ENCODE data around the gene CEP63.

CEP63 gene

DNA sequence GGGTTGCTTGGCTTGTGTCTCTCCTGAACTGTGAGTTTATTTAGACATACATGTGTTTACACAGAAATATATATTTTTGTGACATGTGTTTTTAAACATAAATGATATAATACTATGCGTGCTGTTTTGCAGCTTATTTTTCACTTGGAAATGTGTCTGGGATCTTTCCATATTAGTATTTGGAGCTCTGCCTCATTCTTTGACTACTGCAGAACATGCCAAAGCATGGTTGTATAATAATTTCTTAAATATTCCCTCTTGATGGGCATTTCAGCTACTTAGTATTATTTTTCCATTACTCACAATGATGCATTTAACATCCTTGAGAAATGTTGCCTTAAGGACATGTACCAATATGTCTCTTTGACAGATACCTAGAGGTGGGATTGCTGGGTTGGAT lies 19.5 kb upstream of the CEP63 start:
- no peak for DNase-seq (ENCODE audit: low read depth in 4 of 4, low spot score in 1 of 4)

DNA sequence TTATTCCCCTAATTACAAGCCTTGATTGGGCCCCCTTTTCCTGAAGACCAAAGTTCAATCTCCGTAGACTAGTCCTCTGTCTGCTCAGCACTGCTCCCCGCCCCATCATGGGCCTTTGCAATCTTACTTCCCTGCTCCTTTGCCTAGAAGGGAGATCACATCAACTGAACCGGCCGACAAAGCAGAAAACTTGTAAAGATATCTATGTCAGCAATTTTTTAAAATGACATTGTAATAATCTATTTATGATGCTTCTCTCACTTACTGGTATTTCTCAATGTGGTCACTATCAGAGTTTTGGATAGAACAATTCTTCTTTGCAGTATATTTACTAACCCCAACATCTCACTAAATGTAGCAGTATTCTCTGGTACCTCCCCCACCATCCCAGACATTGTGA lies 17.3 kb upstream of the CEP63 start:
- DNase-seq (ENCODE audit: low read depth in 4 of 4, low spot score in 1 of 4) = no peak

DNA sequence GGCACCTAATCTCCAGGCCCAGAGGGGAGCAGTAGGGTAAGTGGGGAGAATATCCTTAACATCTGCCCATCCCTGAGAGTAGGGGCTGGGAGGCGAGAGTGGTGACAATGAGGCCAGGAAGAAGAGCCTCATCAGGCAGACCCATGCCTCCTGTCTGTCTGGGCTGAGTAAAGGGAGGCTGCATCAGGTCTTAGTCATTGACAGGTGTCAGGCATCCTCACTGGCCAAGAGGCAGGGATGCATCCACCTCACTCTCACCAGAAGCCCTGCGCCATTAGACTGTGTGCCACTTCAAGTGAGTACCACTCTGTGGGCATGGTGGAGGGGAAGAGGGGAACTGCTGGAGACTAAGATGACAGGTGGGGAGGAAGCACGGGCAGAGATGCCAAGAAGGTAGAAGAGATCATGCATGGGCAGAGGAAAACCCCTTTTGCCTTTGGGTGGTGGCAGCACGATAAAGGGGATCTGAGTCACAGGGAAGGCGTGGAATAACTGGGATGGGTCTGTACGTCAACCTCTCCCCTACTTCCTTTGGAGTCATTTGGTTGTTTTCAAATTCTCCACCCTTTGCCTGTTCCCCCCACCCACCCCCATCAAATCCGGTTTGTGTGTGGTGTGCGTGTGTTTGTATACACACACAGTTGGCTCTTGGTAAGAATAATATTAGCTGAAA lies 14.2 kb upstream of the CEP63 start:
- DNase-seq (ENCODE audit: low read depth in 4 of 4, low spot score in 1 of 4) = no peak

DNA sequence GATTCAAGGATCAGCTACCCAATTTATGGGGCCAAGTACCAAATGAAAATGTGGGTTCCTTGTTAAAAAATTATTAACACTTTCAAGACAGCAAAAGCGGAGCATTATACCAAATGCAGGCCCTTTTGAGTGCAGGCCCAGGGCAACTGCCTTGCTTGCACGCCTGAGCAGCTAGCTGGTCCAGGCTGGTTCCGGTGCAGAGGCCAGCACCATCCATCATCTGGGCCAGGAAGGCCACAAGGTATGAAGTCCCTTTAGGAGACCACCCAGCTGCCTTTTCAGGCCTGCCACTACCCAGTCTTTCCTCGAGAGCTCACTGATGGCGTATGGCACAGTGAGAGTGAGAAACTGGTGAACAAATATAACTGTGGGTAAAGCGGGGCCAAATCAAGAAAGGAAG lies 13.0 kb upstream of the CEP63 start:
- DNase-seq (ENCODE audit: low read depth in 4 of 4, low spot score in 1 of 4) = no peak

DNA sequence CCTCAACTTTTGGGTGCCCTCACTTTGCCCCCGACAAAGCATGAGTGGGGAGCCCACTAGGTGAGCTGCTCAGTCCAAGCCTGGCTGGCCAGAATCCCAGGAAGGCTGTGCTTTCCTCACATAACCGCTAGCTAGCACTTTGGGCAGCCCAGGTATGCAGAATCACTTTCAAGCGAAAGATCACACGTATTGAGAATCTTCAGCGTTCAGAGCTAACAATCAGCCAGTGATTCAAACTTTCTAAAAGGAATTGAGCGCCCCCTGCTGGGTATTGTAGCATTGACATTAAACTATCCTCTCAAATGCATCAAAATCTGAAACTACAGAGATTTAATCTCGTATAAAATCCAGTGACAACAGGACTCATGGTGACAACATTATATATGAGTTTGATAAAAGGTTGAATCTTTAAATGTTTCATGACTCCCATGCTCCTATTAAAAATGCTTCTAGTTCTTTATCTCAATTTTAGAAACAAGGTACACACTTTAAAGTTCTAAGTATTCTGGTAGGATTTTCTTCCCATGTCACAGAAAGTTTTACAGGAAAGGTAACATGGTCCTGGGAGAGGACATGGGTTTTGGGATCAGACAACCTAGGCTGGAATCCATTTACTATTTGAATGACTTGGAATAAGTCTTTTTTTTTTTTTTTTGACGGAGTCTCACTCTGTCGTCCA lies 11.8 kb upstream of the CEP63 start:
- DNase-seq (ENCODE audit: low read depth in 4 of 4, low spot score in 1 of 4) = peak; percentile 63 to 82 (median 74)

DNA sequence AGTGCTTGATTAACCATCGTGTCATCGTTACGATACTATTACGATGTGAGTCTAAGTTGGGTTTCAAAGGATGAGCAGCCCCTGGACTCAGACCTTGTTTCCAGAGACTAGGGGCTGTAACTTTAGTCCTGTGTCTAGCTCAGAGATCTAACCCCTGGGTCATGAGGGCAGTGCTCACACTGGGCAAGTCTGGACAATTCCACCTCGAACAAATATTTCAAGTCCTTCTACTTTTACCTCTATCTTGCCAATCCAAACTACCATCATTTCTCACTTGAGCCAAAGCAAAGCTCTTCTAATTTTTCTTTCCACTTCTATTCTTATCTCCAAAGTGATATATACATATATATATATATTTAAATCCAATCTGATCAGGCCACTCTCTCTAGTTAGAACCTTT lies 10.9 kb upstream of the CEP63 start:
- no peak for DNase-seq (ENCODE audit: low read depth in 4 of 4, low spot score in 1 of 4)

DNA sequence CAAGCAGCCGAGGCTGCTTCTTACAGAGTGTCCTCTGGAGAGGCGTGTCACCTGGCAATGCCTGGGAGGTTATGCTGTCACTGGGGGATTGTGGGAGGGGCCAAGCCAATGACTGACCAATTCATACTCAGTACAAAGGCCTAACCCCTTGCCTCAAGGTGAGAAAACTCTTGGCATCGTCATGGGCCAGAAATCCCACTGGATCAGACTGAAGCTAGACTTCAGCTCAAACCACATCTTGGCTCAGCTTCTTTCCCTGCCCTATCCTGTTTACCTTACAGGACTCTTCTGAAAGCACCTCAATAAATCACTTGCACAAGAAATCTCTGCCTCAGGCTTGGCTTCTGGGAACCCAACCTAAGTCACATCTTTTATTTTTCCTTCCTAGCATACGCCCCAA lies 9.6 kb upstream of the CEP63 start:
- no peak for DNase-seq (ENCODE audit: low read depth in 4 of 4, low spot score in 1 of 4)

DNA sequence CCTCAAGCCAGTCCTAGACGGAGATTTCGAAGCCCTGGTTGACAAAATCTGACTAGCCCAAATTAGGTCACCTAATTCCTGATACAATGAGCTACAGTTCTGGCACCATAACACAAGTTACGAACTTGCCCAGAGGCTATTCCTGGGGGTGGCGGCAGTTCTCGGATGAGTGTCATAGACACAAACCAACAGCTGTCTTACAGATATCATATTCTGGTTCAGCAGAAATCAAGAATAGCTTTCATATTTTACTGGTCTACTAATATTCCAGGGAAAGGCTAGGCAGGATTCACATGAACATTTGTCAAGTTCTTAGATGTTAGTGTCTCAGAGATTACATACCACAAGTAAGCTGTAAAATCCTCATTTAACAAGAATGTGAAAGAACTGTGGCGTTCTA lies 8.9 kb upstream of the CEP63 start:
- no peak for DNase-seq (ENCODE audit: low read depth in 4 of 4, low spot score in 1 of 4)

DNA sequence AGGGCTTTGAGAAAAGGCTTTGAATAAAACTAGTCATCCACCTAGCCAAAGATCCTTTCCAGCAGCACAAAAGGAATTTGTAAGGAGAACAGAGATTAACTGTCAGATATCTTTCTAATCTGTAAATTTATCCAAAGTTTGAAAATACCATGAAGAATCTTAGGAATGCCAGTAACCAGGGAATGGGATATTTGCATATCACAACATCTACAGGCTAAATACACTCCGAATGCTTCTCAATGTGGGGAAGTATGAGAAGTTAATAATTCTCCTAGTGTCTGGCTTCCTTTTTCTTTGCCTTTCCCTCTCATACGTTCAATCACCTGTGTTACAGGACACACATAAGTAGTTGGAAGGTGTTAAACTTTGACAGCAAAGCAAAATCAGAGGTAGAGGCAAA lies 7.9 kb upstream of the CEP63 start:
- DNase-seq (ENCODE audit: low read depth in 4 of 4, low spot score in 1 of 4) = no peak

DNA sequence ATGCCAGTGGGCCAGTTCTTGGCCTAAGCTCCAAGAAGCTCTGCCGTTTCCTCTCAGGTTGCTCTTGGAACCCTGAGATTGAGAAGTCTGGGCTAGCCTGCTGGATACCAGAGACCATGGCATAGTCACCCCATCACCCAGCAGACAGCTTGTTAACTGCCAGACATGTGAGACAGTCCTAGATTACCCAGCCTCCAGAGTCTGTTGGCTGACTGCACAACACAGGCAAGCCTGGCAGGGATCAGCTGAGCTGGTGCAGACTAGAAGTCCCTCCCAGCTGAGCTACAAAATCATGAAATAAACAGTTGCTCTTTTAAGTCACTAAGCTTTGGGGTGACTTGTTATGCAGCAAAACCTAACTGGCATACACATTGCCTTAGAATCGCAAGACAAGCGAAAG lies 5.3 kb upstream of the CEP63 start:
- no peak for DNase-seq (ENCODE audit: low read depth in 4 of 4, low spot score in 1 of 4)

DNA sequence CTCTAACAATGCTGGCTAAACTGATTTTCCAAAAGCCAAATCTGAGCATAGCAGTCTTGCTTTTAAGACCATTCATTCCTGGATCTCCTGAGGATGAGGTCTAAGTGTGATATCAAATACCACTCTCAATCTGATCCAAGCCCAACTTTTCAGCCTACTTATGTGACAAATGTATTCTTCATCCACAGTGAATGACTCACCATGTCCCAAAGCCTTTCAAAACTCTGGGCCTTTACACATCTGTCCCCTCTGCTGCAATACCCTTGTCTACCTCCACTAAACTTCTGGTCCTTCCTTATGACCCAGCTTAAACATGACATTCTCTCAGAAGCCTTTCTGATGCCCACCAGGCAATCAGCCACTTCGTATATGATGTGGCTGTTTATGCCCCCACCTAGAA lies 4.7 kb upstream of the CEP63 start:
- DNase-seq (ENCODE audit: low read depth in 4 of 4, low spot score in 1 of 4) = no peak

DNA sequence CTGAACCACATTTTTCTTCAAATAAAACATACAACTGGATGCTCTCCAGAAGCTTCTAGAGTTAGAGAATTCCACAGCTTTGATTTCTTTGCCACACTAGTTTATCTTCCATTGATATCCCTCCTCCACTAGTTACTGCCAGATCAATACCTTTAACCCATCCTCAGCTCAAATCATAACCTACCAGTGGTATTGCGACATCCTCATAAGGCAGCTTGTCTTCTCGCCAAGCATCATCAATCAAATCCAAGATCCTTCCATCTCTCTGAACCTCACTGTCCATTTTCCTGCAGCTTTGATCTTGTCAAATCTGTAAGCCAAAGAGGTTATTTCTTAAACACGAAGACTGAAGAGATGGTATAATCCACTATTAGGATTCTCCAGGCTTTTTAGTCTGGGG lies 3.2 kb upstream of the CEP63 start:
- DNase-seq (ENCODE audit: low read depth in 4 of 4, low spot score in 1 of 4) = no peak

DNA sequence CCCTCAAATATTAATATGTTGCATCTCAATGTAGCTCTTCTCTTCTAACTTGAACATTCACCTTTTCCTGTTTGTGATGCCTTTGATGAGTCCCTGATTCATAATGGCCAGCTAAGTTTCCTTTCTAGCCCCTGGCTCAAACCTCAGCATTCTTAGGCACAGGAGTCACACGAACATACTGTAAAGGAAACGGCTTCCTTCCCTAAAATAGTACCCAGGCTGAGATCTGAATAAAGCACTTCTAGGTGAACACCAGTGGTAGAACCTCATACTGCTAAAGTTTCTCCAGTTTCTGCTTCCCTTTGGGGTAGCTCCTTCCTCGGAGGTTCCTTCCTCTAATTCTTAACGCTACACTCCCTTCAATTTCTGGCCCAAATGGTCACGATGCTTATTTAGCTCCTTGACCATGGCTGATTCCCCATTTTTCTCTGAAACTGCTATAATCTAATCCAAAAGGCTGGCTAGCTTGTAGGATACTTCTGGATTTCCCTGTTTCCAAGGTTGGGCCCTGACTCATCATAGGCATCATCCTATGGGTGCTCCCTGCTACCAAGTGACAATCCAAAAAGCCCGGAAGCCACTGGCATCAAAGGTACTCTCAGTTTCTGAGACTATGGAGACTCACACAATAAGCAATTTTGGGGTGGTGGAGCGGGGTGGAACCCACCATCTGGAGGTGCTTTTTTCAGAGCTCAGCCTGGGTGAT lies 2.5 kb upstream of the CEP63 start:
- DNase-seq (ENCODE audit: low read depth in 4 of 4, low spot score in 1 of 4) = no peak

DNA sequence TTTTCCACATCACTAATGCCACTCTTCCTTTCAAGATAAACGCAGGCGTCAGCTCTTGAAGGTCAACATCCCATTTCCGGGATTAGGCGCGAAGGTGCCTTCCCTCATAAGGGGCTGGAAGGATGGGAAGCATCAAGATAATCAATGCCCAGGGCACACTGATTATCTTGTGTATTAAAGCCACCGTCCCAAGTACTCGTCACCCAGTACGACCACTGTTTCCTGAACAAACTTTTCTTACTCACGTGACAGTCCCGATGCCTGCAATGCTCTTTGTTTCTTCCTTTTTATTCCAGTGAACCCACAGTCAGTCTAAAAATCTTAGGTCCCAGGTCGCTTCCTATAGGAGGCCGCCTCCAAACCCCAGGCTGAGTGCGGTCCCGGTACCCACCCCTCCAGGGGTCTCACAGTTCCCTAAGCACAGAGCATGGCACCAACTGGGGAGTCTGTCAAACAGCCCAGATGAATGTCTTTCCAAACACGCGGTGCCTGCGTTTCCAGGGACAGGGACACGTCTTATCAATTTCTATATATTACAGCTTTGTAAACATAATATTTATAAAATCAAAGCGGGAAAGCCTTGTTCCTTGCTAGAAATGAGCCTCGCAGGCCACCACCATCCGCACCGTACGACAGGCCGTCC lies 661 bp upstream of the CEP63 start:
- DNase-seq (ENCODE audit: low read depth in 4 of 4, low spot score in 1 of 4) = no peak

DNA sequence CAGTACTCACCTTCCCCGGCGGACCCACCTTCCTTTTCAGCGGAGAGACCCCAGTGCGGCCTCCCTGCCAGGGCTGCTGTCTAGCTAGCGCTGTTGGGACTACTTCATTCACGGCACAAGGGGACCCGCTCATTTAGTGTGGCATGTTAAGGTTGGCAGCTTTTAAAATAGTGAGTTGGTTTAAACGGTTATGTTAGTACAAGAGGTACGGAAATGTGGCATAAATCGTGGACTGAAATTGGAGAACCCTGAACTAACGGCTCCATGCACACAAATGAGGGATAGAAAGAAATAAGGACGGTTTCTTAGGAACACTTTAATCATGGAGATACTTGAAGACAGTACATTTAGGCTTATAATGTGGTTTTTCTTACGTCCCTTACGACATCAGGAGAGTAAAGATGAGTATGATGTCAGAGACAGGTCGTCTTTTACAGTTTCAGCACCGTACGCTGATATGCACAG lies 752 bp downstream of the CEP63 start:
- DNase-seq (ENCODE audit: low read depth in 4 of 4, low spot score in 1 of 4) = no peak

DNA sequence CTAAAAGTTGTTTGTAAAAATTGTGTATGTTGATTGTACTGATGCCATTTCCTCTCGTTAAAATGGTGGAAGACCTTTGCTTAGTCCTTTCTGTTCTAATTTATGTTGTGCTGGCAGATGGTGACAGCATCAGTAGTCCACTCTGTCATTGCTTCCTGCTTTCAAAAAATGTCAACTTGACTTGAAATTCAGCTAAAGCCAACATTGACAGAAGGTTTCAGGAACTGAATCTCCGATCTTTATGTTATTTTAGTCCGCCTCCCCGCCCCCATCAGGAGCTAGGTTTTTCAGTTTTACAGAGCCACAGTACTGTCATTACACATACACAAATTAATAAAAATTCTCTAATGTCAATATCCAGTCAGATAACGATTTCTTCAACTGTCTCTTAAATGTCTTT lies 1.5 kb downstream of the CEP63 start:
- no peak for DNase-seq (ENCODE audit: low read depth in 4 of 4, low spot score in 1 of 4)

DNA sequence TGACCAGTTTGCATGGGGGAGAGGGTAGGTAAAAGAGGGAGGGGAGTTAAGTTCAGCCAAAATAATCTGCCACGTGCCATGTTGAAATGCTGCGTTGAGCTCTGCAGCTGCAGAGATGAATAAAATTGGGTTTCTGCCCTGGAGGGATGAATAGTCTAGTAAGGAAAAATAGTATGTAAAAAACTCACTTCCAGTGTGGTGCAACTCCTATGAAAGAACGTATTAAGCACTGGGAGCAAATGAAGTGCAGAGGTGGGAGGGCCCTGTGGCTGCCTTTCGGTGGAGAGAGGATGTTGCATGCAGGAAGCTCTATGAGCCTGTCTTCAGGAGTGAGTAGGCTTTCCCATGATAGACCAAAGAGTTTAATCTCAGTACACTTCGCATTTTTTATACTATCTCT lies 8.6 kb downstream of the CEP63 start:
- DNase-seq (ENCODE audit: low read depth in 4 of 4, low spot score in 1 of 4) = no peak

DNA sequence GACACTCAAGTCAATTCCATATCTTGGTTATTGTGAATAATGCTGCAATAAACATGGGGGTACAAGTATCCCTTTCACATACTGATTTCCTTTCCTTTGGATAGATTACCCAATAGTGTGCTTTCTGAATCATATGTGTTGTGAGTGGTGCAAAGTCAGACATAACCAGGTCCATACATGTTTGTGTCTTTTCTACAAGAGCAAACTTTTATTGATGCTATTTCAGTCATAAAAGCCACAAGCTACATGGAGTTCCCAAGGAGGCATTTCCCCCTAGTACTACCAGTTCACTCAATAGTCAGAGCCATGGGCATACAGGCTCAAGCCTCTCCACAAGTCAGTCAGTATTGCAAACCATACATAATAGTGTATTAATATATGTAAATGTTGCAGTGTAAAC lies 10.1 kb downstream of the CEP63 start:
- no peak for DNase-seq (ENCODE audit: low read depth in 4 of 4, low spot score in 1 of 4)

DNA sequence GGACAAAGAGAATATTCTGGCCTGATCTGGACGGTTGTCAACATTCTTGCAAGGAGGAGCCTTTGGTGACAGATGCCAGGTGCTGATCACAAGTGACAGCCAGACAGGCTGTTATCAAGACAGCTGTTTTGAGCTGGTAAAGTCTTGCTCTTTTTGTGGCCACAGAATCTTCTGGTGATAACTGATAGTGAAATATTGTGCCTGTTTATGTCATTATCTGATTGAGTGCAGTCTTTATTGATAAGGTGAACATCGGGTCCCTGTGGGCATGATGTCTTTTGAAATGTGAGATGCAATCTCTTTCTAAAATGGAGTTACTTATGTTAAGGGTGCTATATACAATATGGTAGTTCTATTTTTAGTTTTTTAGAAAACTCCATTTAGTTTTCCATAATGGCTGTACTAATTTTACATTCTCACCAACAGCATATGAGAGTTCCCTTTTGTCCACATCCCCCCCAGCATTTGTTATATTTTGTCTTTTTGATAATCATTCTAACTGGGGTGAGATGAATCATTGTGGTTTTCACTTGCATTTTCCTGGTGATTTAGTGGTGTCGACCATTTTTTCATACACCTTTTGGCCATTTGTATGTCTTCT lies 10.7 kb downstream of the CEP63 start:
- no peak for DNase-seq (ENCODE audit: low read depth in 4 of 4, low spot score in 1 of 4)

DNA sequence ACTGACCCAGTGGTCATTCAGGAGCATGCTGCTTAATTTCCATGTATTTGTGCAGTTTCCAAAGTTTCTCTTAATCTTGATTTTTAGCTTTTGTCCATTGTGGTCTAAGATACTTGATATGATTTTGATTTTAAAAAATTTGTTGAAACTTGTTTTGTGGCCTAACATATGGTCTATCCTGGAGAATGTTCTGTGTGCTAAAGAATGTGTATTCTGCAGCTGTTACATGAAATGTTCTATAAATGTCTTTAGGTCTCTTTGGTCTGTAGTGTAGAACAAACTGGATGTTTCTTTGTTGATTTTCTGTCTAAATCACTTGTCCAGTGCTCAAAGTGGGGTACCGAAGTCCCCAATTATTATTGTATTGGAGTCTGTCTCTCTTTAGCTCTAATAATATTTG lies 17.4 kb downstream of the CEP63 start:
- DNase-seq (ENCODE audit: low read depth in 4 of 4, low spot score in 1 of 4) = no peak

DNA sequence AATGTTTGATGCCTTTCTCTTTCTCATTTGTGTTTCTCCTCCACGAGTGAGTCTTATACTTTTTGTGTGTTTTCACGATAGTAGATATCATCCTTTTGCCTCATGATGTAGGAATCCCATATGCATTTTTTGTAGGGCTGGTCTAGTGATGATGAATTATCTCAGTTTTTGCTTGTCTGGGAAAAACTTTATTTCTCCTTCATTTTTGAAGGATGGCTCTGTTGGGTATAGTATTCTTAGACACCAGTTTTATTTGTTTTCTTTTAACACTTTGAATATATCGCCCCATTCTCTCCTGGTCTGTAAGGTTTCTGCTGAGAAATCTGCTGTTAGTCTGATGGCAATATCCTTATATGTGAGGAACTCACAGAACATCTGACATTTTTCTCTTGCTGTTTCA lies 18.3 kb downstream of the CEP63 start:
- no peak for DNase-seq (ENCODE audit: low read depth in 4 of 4, low spot score in 1 of 4)

DNA sequence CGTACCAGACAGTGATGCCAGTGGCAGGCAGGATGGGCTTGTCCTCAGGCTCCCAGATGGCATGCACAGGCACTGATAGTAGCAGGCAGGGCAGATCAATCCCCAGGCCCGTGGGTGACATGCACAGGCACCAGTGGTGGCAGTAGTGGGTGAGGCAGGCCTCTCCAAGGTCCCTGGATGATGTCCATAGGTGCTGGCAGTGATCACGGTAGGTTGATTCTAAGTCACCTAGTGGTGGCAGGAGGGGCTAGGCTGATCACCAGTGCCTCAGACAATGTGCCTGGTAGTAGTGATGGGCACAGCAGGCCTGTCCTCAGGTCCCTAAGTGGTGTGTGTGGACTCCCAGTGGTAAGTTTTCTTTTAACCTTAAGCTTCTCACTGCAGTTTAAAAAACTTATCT lies 19.6 kb downstream of the CEP63 start:
- DNase-seq (ENCODE audit: low read depth in 4 of 4, low spot score in 1 of 4) = no peak

Data from stimulated activated CD4-positive, alpha-beta T cell treated with anti-CD3 and anti-CD28 coated beads, Interleukin-1b, Interleukin-23, amount 100 ng/mL, for 24 hours (primary cell).